IMR-90 (cell line): Measurements from ENCODE around the gene ATRAID. TPM values are rescaled to one million over a fixed set of nuclear protein-coding genes. Genes with fewer than 3 reads are reported as not detected.

ENCODE experiments used
- ATAC-seq: fragments of 200-7000 bp; cut with Tn5 transposase; 2 replicates; pipeline ENCODE4 v1.9.1; 2020; ENCODE audit warnings: low read depth, mild to moderate bottlenecking, moderate library complexity
- BruUV-seq: library from RNA; stranded (reverse); fragments of 400-500 nt; replicated peaks from 2 replicates; lab custom pipeline; 2021; lab: Mats Ljungman, UMichigan
- CTCF ChIA-PET: fragments of 300-600 bp; formaldehyde crosslinking; extraction: SDS; loops from one replicate; lab custom pipeline; 2021; ENCODE audit warnings: antibody characterized with exemption; lab: Yijun Ruan, JAX
- POLR2A ChIA-PET: fragments of 300-600 bp; sonication (Branson Sonifier 250); formaldehyde crosslinking; loops from one replicate; lab custom pipeline; 2022; ENCODE audit warnings: antibody characterized with exemption; ENCODE audit not compliant: unreplicated experiment; lab: Charles Lee
- DNase-seq: peaks from one replicate; pipeline ENCODE4 v3.0.0; 2013
- H2AFZ ChIP-seq: replicated peaks from 2 replicates; pipeline ENCODE3; 2013; ENCODE audit warnings: low read length, mild to moderate bottlenecking; ENCODE audit not compliant: poor library complexity
- H2AK5ac ChIP-seq: 2 replicates; pipeline ENCODE4 v1.6.1; 2013; ENCODE audit warnings: low read depth, low read length, inconsistent platforms
- H2AK9ac ChIP-seq: replicated peaks from 2 replicates; pipeline ENCODE3; 2013; ENCODE audit warnings: mild to moderate bottlenecking, low read depth, low read length, moderate library complexity; ENCODE audit not compliant: poor library complexity
- H2BK120ac ChIP-seq: 2 replicates; pipeline ENCODE4 v1.6.1; 2013; ENCODE audit warnings: low read depth, low read length, inconsistent platforms
- H2BK15ac ChIP-seq: 3 replicates; pipeline ENCODE4 v1.6.1; 2013; ENCODE audit warnings: low read depth, low read length, inconsistent platforms
- H2BK20ac ChIP-seq: 2 replicates; pipeline ENCODE4 v1.6.1; 2013; ENCODE audit warnings: low read depth, mild to moderate bottlenecking, inconsistent platforms, low read length, moderate library complexity
- H2BK5ac ChIP-seq: 2 replicates; pipeline ENCODE4 v1.6.1; 2013; ENCODE audit warnings: mild to moderate bottlenecking, low read depth, low read length, inconsistent platforms; ENCODE audit not compliant: poor library complexity, severe bottlenecking
- H3K14ac ChIP-seq: replicated peaks from 2 replicates; pipeline ENCODE4 v1.6.1; 2013; ENCODE audit warnings: low read depth, low read length, inconsistent platforms
- H3K18ac ChIP-seq: 2 replicates; pipeline ENCODE4 v1.6.1; 2013; ENCODE audit warnings: low read depth, low read length, control low read depth
- H3K23ac ChIP-seq: 2 replicates; pipeline ENCODE4 v1.6.1; 2013; ENCODE audit warnings: low read depth, low read length, inconsistent platforms
- H3K27ac ChIP-seq: 2 replicates; pipeline ENCODE4 v1.5.1; 2013; ENCODE audit warnings: mild to moderate bottlenecking, control low read depth, low read length; ENCODE audit not compliant: insufficient read depth
- H3K27me3 ChIP-seq: 2 replicates; pipeline ENCODE4 v1.6.1; 2013; ENCODE audit warnings: low read length; ENCODE audit not compliant: control insufficient read depth, insufficient read depth
- H3K36me3 ChIP-seq: 2 replicates; pipeline ENCODE4 v1.6.1; 2013; ENCODE audit warnings: low read length, mixed read lengths; ENCODE audit not compliant: control insufficient read depth, insufficient read depth
- H3K4ac ChIP-seq: 2 replicates; pipeline ENCODE4 v1.6.1; 2013; ENCODE audit warnings: low read depth, low read length, inconsistent platforms
- H3K4me1 ChIP-seq: 2 replicates; pipeline ENCODE4 v1.6.1; 2013; ENCODE audit warnings: low read length, mixed read lengths; ENCODE audit not compliant: control insufficient read depth, insufficient read depth
- H3K4me2 ChIP-seq: 2 replicates; pipeline ENCODE4 v1.6.1; 2013; ENCODE audit warnings: low read depth, mild to moderate bottlenecking, control low read depth, low read length, moderate library complexity
- H3K4me3 ChIP-seq: 2 replicates; pipeline ENCODE4 v1.5.1; 2013; ENCODE audit warnings: low read depth, mild to moderate bottlenecking, control low read depth, low read length, moderate library complexity; ENCODE audit not compliant: insufficient read depth
- H3K56ac ChIP-seq: 2 replicates; pipeline ENCODE4 v1.6.1; 2013; ENCODE audit warnings: low read length, inconsistent platforms; ENCODE audit not compliant: insufficient read depth; ENCODE audit errors: extremely low read depth
- H3K79me1 ChIP-seq, 2 experiments: 2 replicates each; pipeline ENCODE4 v1.6.1; 2013; ENCODE audit warnings: low read length in 2 of 2, inconsistent platforms in 1 of 2, low read depth in 1 of 2
- H3K9ac ChIP-seq: 2 replicates; pipeline ENCODE4 v1.6.1; 2013; ENCODE audit warnings: low read depth, low read length, control low read depth
- H3K9me1 ChIP-seq: 2 replicates; pipeline ENCODE4 v1.6.1; 2013; ENCODE audit warnings: low read length, inconsistent platforms; ENCODE audit not compliant: insufficient read depth
- H3K9me3 ChIP-seq: 2 replicates; pipeline ENCODE4 v1.6.1; 2013; ENCODE audit warnings: low read length; ENCODE audit not compliant: control insufficient read depth, insufficient read depth
- H4K20me1 ChIP-seq: 2 replicates; pipeline ENCODE4 v1.6.1; 2013; ENCODE audit warnings: low read length, inconsistent platforms; ENCODE audit not compliant: insufficient read depth
- H4K5ac ChIP-seq: 2 replicates; pipeline ENCODE4 v1.6.1; 2013; ENCODE audit warnings: mild to moderate bottlenecking, low read depth, low read length, control low read depth
- H4K8ac ChIP-seq, 2 experiments: 2 replicates each; pipeline ENCODE4 v1.6.1; 2013; ENCODE audit warnings: low read depth in 2 of 2, low read length in 2 of 2, control low read depth in 1 of 2, inconsistent platforms in 1 of 2
- H4K91ac ChIP-seq: 2 replicates; pipeline ENCODE4 v1.6.1; 2013; ENCODE audit warnings: low read depth, low read length, inconsistent platforms; ENCODE audit not compliant: insufficient read depth
- CTCF ChIP-seq: conservative IDR thresholded peaks from 2 replicates; pipeline ENCODE4 v1.5.1; 2012; ENCODE audit warnings: mild to moderate bottlenecking, low read depth, low read length, improper control_type of control experiment
- RAD21 ChIP-seq: IDR thresholded peaks from 2 replicates; pipeline ENCODE4 v1.6.1; 2012; ENCODE audit warnings: low read length, improper control_type of control experiment
- RFX5 ChIP-seq: IDR thresholded peaks from 2 replicates; pipeline ENCODE4 v1.8.0; 2012; ENCODE audit warnings: low read depth, mild to moderate bottlenecking, low read length, moderate library complexity
- SMC3 ChIP-seq: fragments of 150-350 bp; IDR thresholded peaks from 2 replicates; pipeline ENCODE4 v1.6.1; 2016; ENCODE audit warnings: low read depth, mild to moderate bottlenecking, antibody characterized with exemption, low read length, moderate library complexity
- WGBS, 2 experiments: methylation state at CpG; one replicate each; pipeline versions ENCODE4 v1.1.5 to v1.1.7; 2013; ENCODE audit warnings: missing lambda C conversion rate in 2 of 2; ENCODE audit not compliant: insufficient read length in 1 of 2; ENCODE audit errors: extremely low coverage in 2 of 2; 5-methylcytosine and 5-hydroxymethylcytosine counted together
- dilution Hi-C: fragments of 300-500 bp; cut with HindIII; formaldehyde crosslinking; loops from one replicate; pipeline ENCODE4 v1.14.3; 2018; ENCODE audit warnings: low sequenced_read_pairs; ENCODE audit not compliant: unreplicated experiment
- in situ Hi-C: fragments of 300-500 bp; cut with MboI; formaldehyde crosslinking; loops from 3 replicates; pipeline ENCODE4 v1.14.3; 2019; ENCODE audit warnings: low sequenced_read_pairs, inconsistent platforms, mixed read lengths
- intact Hi-C: fragments of 100-400 bp; cut with micrococcal nuclease; formaldehyde crosslinking; loops from 2 replicates; pipeline ENCODE4 v1.10.0; 2022
- polyA plus RNA-seq, 3 experiments: library from polyadenylated mRNA; depleted of rRNA; stranded (reverse); fragments of >200 nt; gene quantifications; 2 replicates each; pipeline ENCODE4 v1.2.3, GENCODE V29; 2012; ENCODE audit warnings: low replicate concordance in 1 of 3
- total RNA-seq: library from RNA; depleted of rRNA; stranded (reverse); fragments of >200 nt; gene quantifications from 2 replicates; pipeline ENCODE4 v1.2.3, GENCODE V29; 2012

Gene ATRAID
- total and polyA plus RNA-seq, 2 of the 4 experiments (the other 2 are of a cell fraction) = 138 to 173 TPM

- H2AFZ ChIP-seq = peak overlapping the region; percentile 76
- no peak overlapping the region for H3K23ac ChIP-seq
- in situ Hi-C loops (no loop called here), intact Hi-C loops (loop anchor here (1.0 kb wide), 1 partner anchor 53 kb away; no protein-coding TSS in a partner anchor), dilution Hi-C loops (no loop called here)
- 34% methylated on average over 11 of the region's 22 CpGs; no CpG with 5 or more reads in 1 of the 2 experiments for WGBS, 2 experiments
- no TSS peak for BruUV-seq
- H3K9me3 ChIP-seq = no peaks in the 10 kb centered on the region
- H3K4ac ChIP-seq = no peak overlapping the region
- H2AK9ac ChIP-seq = peak overlapping the region; percentile 15
- no peak overlapping the region for H3K27ac ChIP-seq
- no peak overlapping the region for H4K91ac ChIP-seq
- TF ChIP-seq CTCF (peak; percentile 78), SMC3 (peak; percentile 72), RAD21 (peak; percentile 81), RFX5 (no peak)
- ATAC-seq = peak; percentile 81
- H2BK15ac ChIP-seq = no peak overlapping the region
- CTCF ChIA-PET = interaction anchor here (0.6 kb wide), 1 partner anchor 75 kb away, joined by 3 read pairs; no protein-coding TSS in a partner anchor
- H3K4me1 ChIP-seq = peaks cover under 1% of the 10 kb centered on the region
- no peak overlapping the region for H2BK5ac ChIP-seq
- no peak overlapping the region for H3K4me2 ChIP-seq
- H4K8ac ChIP-seq = no peak overlapping the region; a peak in 1 of 4 replicates
- H3K27me3 ChIP-seq = peaks cover 11% of the 10 kb centered on the region
- H3K9me1 ChIP-seq = 0 out of 2 replicates have a peak, but pooled peaks cover 2% of the 10 kb centered on the region
- peak; percentile 31 for DNase-seq
- H2AK5ac ChIP-seq = no peak overlapping the region
- peaks cover 2% of the 10 kb centered on the region; the same call in 1 of the 2 replicates for H3K36me3 ChIP-seq
- H3K56ac ChIP-seq = no peak overlapping the region
- no peak overlapping the region for H4K5ac ChIP-seq
- H4K20me1 ChIP-seq = no peaks in the 10 kb centered on the region
- H3K18ac ChIP-seq = no peak overlapping the region
- no peaks in the 10 kb centered on the region for H3K79me1 ChIP-seq
- no peak overlapping the region for H3K9ac ChIP-seq
- no peak overlapping the region; the same call in 1 of the 2 replicates for H2BK20ac ChIP-seq
- H2BK120ac ChIP-seq = no peak overlapping the region
- POLR2A ChIA-PET = no interaction called here
- no peak overlapping the region for H3K4me3 ChIP-seq
- no peak overlapping the region for H3K14ac ChIP-seq
Measured at GRCh38 chr2:27249891-27250651, 38.2 kb downstream of the ATRAID start.
